Spleen (tissue), 11 donors: ENCODE data around the gene CFAP54. TPM values are rescaled to one million over a fixed set of nuclear protein-coding genes. Genes with fewer than 3 reads are reported as not detected.

Source experiments
- DNase-seq: peaks from one replicate; pipeline ENCODE4 v3.0.0-alpha.2; 2020
- H3K27ac ChIP-seq, 8 donors: fragments of 200-600 bp; sonication (generic) in 7 of 8; 1 replicate in 4 of 8; 2 replicates in 4 of 8; pipeline versions ENCODE4 v1.5.0 to v1.8.0; 2016 to 2021; ENCODE audit warnings: inconsistent platforms in 4 of 8, mild to moderate bottlenecking in 4 of 8, moderate library complexity in 1 of 8
- H3K27me3 ChIP-seq, 7 donors: fragments of 200-600 bp; sonication (generic) in 6 of 7; replicated peaks in 1 of 7; 1 replicate in 4 of 7; 2 replicates in 3 of 7; pipeline versions ENCODE4 v1.5.0 to v1.8.0; 2016 to 2021; ENCODE audit warnings: inconsistent platforms in 3 of 7, mild to moderate bottlenecking in 1 of 7
- H3K36me3 ChIP-seq, 6 donors: fragments of 200-600 bp; sonication (generic) in 5 of 6; 1 replicate in 4 of 6; 2 replicates in 2 of 6; pipeline versions ENCODE4 v1.5.0 to v1.8.0; 2016 to 2021; ENCODE audit warnings: inconsistent platforms in 2 of 6
- H3K4me1 ChIP-seq, 6 donors: fragments of 200-600 bp; sonication (generic) in 5 of 6; 1 replicate in 3 of 6; 2 replicates in 3 of 6; pipeline versions ENCODE4 v1.5.0 to v1.8.0; 2016 to 2021; ENCODE audit warnings: inconsistent platforms in 3 of 6
- H3K4me3 ChIP-seq, 8 donors: fragments of 200-600 bp; sonication (generic) in 7 of 8; 1 replicate in 4 of 8; 2 replicates in 4 of 8; pipeline versions ENCODE4 v1.5.0 to v1.8.0; 2016 to 2021; ENCODE audit warnings: inconsistent platforms in 4 of 8, mild to moderate bottlenecking in 4 of 8, moderate library complexity in 2 of 8
- H3K9me3 ChIP-seq, 8 donors: fragments of 200-600 bp; sonication (generic) in 7 of 8; 1 replicate in 4 of 8; 2 replicates in 4 of 8; pipeline versions ENCODE4 v1.5.0 to v1.8.0; 2016 to 2021; ENCODE audit warnings: inconsistent platforms in 4 of 8
- CTCF ChIP-seq, 11 experiments: fragments of 200-600 bp in 7 of 11; fragments of 450-650 bp in 4 of 11; sonication (generic) in 4 of 11; IDR thresholded peaks in 8 of 11; conservative IDR thresholded peaks in 3 of 11; 1 replicate in 7 of 11; 2 replicates in 4 of 11; pipeline versions ENCODE4 v1.4.0 to v1.8.0; 2016 to 2021; ENCODE audit warnings: antibody characterized with exemption in 11 of 11, inconsistent platforms in 4 of 11, mild to moderate bottlenecking in 1 of 11
- POLR2A ChIP-seq, 3 donors: fragments of 450-650 bp; IDR thresholded peaks; one replicate each; pipeline ENCODE4 v1.5.1; 2017; ENCODE audit warnings: antibody characterized with exemption in 3 of 3, mild to moderate bottlenecking in 1 of 3
- POLR2AphosphoS5 ChIP-seq, 3 donors: sonication (generic); formaldehyde crosslinking; IDR thresholded peaks; one replicate each; pipeline ENCODE4 v1.5.1; 2017; ENCODE audit warnings: antibody characterized with exemption in 3 of 3
- WGBS, 5 donors: extraction: QIAGEN DNeasy Blood & Tissue Kit in 3 of 5; methylation state at CpG; one replicate each; pipeline versions ENCODE4 v1.1.5 to v1.1.7; 2013 to 2018; 5-methylcytosine and 5-hydroxymethylcytosine counted together
- intact Hi-C: fragments of 100-400 bp; cut with DNase I; formaldehyde crosslinking; loops from one replicate; pipeline ENCODE4 v1.15.0; 2023; ENCODE audit warnings: low total_unique reads
- polyA plus RNA-seq, 3 donors: library from polyadenylated mRNA; stranded (reverse); fragments of 200-250 nt; gene quantifications; one replicate each; pipeline ENCODE4 v1.2.1, GENCODE V29; 2013
- total RNA-seq, 7 donors: library from RNA; depleted of rRNA in 3 of 7; stranded (reverse); fragments of >200 nt in 3 of 7; fragmentation: NEBNext Ultra II Directional in 4 of 7; extraction: Animal tissue kit (Norgen Biotek cat#: 25700) in 4 of 7; gene quantifications; one replicate each; pipeline versions ENCODE4 v1.1.0 to v1.2.1, GENCODE V29; 2016 to 2021
- donor health status: healthy with polysubstance abuse.
- donor health status: DM: no; HTN: no; CAD: no; lungs with moderate emphysema.
- donor health status: DM: no; HTN: no; CAD: no.
- donor health status: Bipolar disorder and iron deficiency.
- donor health status: healthy.
- donor health status: DM: no; HTN: no; CAD: no.
- donor health status: DM: yes; HTN: yes; CAD: no.

CFAP54 gene
- total and polyA plus RNA-seq, 10 donors = 0.09 to 3.6 (median 2.1) TPM

GRCh38 chr12:96506776-96507175 lies 17.4 kb downstream of the CFAP54 start:
- Histone ChIP-seq H3K36me3 (no peaks in the 10 kb centered on the region), H3K4me3 (no peak overlapping the region), H3K9me3 (no peaks in the 10 kb centered on the region), H3K4me1 (peaks cover 9 to 15% (median 13%) of the 10 kb centered on the region in 6 donors), H3K27me3 (no peaks in the 10 kb centered on the region), H3K27ac (no peak overlapping the region)
- TF ChIP-seq POLR2AphosphoS5 (IDR thresholded peaks at IDR 0.05) (no peak), POLR2A (IDR thresholded peaks at IDR 0.05) (no peak), CTCF (IDR thresholded peaks at IDR 0.05 in 8 of 11, conservative IDR thresholded peaks at IDR 0.05 in 3 of 11) (no peak)
- 88 to 100% (median 93%) methylated on average over 1 of the region's 1 CpG for WGBS, 5 donors
- DNase-seq = no peak
- intact Hi-C loops = loop anchor here (10.0 kb wide), 1 partner anchor 92 kb away; no protein-coding TSS in a partner anchor

- intact Hi-C loops = no loop called here
Observed at GRCh38 chr12:96510306-96510764, 21.0 kb downstream of the CFAP54 start.

GRCh38 chr12:96513166-96513565 lies 23.8 kb downstream of the CFAP54 start:
- no peak for DNase-seq
- intact Hi-C loops = no loop called here
- Histone ChIP-seq H3K27ac (no peak overlapping the region), H3K4me1 (peaks cover 0 to 17% (median 6%) of the 10 kb centered on the region in 6 donors), H3K27me3 (no peaks in the 10 kb centered on the region), H3K4me3 (no peak overlapping the region), H3K9me3 (no peaks in the 10 kb centered on the region), H3K36me3 (no peaks in the 10 kb centered on the region)
- WGBS, 5 donors = 90 to 95% (median 93%) methylated on average over 5 of the region's 5 CpGs
- no peak for TF ChIP-seq CTCF (IDR thresholded peaks at IDR 0.05 in 8 of 11, conservative IDR thresholded peaks at IDR 0.05 in 3 of 11)
- TF ChIP-seq POLR2A (IDR thresholded peaks at IDR 0.05) = no peak
- no peak for TF ChIP-seq POLR2AphosphoS5 (IDR thresholded peaks at IDR 0.05)

More at GRCh38 chr12:96510306-96510764, 21.0 kb downstream of the CFAP54 start:
- no peak for DNase-seq
- Histone ChIP-seq H3K4me3 (no peak overlapping the region), H3K27me3 (no peaks in the 10 kb centered on the region), H3K4me1 (peaks cover 0 to 8% (median 0%) of the 10 kb centered on the region in 6 donors), H3K27ac (peak overlapping the region in 2 of 8 donors; percentile 64 to 78), H3K9me3 (no peaks in the 10 kb centered on the region), H3K36me3 (no peaks in the 10 kb centered on the region)
- TF ChIP-seq POLR2A (IDR thresholded peaks at IDR 0.05) = no peak
- TF ChIP-seq POLR2AphosphoS5 (IDR thresholded peaks at IDR 0.05) = no peak
- TF ChIP-seq CTCF (IDR thresholded peaks at IDR 0.05 in 8 of 11, conservative IDR thresholded peaks at IDR 0.05 in 3 of 11) = no peak
- whole genome bisulfite sequencing, 5 donors = 57 to 68% (median 60%) methylated on average over 3 of the region's 3 CpGs

GRCh38 chr12:96513681-96514080 lies 24.3 kb downstream of the CFAP54 start:
- peaks cover 0 to 17% (median 6%) of the 10 kb centered on the region in 6 donors for H3K4me1 ChIP-seq
- WGBS, 5 donors = 73 to 81% (median 77%) methylated on average over 4 of the region's 4 CpGs
- no peak overlapping the region for H3K4me3 ChIP-seq
- DNase-seq = no peak
- H3K9me3 ChIP-seq = no peaks in the 10 kb centered on the region
- no peaks in the 10 kb centered on the region for H3K36me3 ChIP-seq
- H3K27me3 ChIP-seq = no peaks in the 10 kb centered on the region
- no peak for TF ChIP-seq POLR2A (IDR thresholded peaks at IDR 0.05)
- TF ChIP-seq POLR2AphosphoS5 (IDR thresholded peaks at IDR 0.05) = no peak
- no peak for TF ChIP-seq CTCF (IDR thresholded peaks at IDR 0.05 in 8 of 11, conservative IDR thresholded peaks at IDR 0.05 in 3 of 11)
- no peak overlapping the region for H3K27ac ChIP-seq
- intact Hi-C loops = no loop called here
